ENCODE data around the gene UBE2K. TPM values are rescaled to one million over a fixed set of nuclear protein-coding genes. Genes with fewer than 3 reads are reported as not detected.
"Not testable (repeated sequence)": the region's sequence is repeated elsewhere in the genome, so short reads cannot be mapped to it uniquely, and the experiment has no call there.

Gene UBE2K
- total RNA-seq, 2 experiments from 2014 or later: 35.9 to 41.3 TPM

GRCh38 chr4:39667706-39668105, 30.2 kb upstream of the UBE2K start:
- Histone ChIP-seq H3K9me3 (ENCODE audit: control insufficient read depth in 1 of 2, insufficient read depth in 1 of 2, low read length in 2 of 2) (no peaks in the 10 kb centered on the region), H3K36me3 (ENCODE audit: insufficient read depth, low read length) (no peaks in the 10 kb centered on the region), H3K27ac (ENCODE audit: low read depth in 1 of 2, low read length in 2 of 2) (no peak overlapping the region), H3K27me3 (ENCODE audit: control insufficient read depth in 1 of 2, insufficient read depth in 2 of 2, low read length in 2 of 2) (no peaks in the 10 kb centered on the region), H3K4me1 (ENCODE audit: insufficient read depth, low read length) (no peaks in the 10 kb centered on the region), H3K4me3 (ENCODE audit: low read length) (no peak overlapping the region)
- TF ChIP-seq CTCF (IDR thresholded peaks at IDR 0.05): no peak
- no peak overlapping the region for H3K4me3 Mint-ChIP-seq
- DNase-seq (no peak), ATAC-seq (ENCODE audit: poor library complexity) (no peak)
- H3K4me1 Mint-ChIP-seq (ENCODE audit: low read depth): no peaks in the 10 kb centered on the region
- H3K27ac Mint-ChIP-seq: no peak overlapping the region
- H3K27me3 Mint-ChIP-seq: no peaks in the 10 kb centered on the region
- ChIA-PET POLR2A (no interaction called here), CTCF (no interaction called here)
- H3K36me3 Mint-ChIP-seq (ENCODE audit: low read depth): no peaks in the 10 kb centered on the region
- no peaks in the 10 kb centered on the region for H3K9me3 Mint-ChIP-seq
- intact Hi-C loops (cut with DNase I, micrococcal nuclease): no loop called here

GRCh38 chr4:39668887-39669286, 29.0 kb upstream of the UBE2K start:
- no peak for TF ChIP-seq CTCF (IDR thresholded peaks at IDR 0.05)
- intact Hi-C loops (cut with DNase I, micrococcal nuclease): no loop called here
- no peak for DNase-seq
- ATAC-seq (ENCODE audit: poor library complexity): no peak
- ChIA-PET CTCF (no interaction called here), POLR2A (interaction anchor here (0.7 kb wide), 1 partner anchor 195 kb away, joined by 4 read pairs; no protein-coding TSS in a partner anchor)
- Histone ChIP-seq H3K9me3 (ENCODE audit: control insufficient read depth in 1 of 2, insufficient read depth in 1 of 2, low read length in 2 of 2) (no peaks in the 10 kb centered on the region), H3K4me3 (ENCODE audit: low read length) (no peak overlapping the region), H3K27me3 (ENCODE audit: control insufficient read depth in 1 of 2, insufficient read depth in 2 of 2, low read length in 2 of 2) (no peaks in the 10 kb centered on the region), H3K27ac (ENCODE audit: low read depth in 1 of 2, low read length in 2 of 2) (no peak overlapping the region), H3K36me3 (ENCODE audit: insufficient read depth, low read length) (no peaks in the 10 kb centered on the region), H3K4me1 (ENCODE audit: insufficient read depth, low read length) (no peaks in the 10 kb centered on the region)
- H3K36me3 Mint-ChIP-seq (ENCODE audit: low read depth): no peaks in the 10 kb centered on the region
- H3K4me1 Mint-ChIP-seq (ENCODE audit: low read depth): no peaks in the 10 kb centered on the region
- no peak overlapping the region for H3K4me3 Mint-ChIP-seq
- no peaks in the 10 kb centered on the region for H3K9me3 Mint-ChIP-seq
- H3K27me3 Mint-ChIP-seq: no peaks in the 10 kb centered on the region
- no peak overlapping the region for H3K27ac Mint-ChIP-seq

GRCh38 chr4:39670296-39670695, 27.6 kb upstream of the UBE2K start:
- H3K4me3 Mint-ChIP-seq; DNase-seq; intact Hi-C loops (cut with DNase I, micrococcal nuclease); H3K4me3 ChIP-seq (ENCODE audit: low read length); CTCF ChIA-PET; H3K9me3 ChIP-seq (ENCODE audit: control insufficient read depth in 1 of 2, insufficient read depth in 1 of 2, low read length in 2 of 2); H3K27ac ChIP-seq (ENCODE audit: low read depth in 1 of 2, low read length in 2 of 2); H3K4me1 Mint-ChIP-seq (ENCODE audit: low read depth); H3K36me3 Mint-ChIP-seq (ENCODE audit: low read depth); H3K4me1 ChIP-seq (ENCODE audit: insufficient read depth, low read length); H3K9me3 Mint-ChIP-seq; POLR2A ChIA-PET; ATAC-seq (ENCODE audit: poor library complexity); H3K27me3 Mint-ChIP-seq; H3K27ac Mint-ChIP-seq; H3K27me3 ChIP-seq (ENCODE audit: control insufficient read depth in 1 of 2, insufficient read depth in 2 of 2, low read length in 2 of 2); H3K36me3 ChIP-seq (ENCODE audit: insufficient read depth, low read length): not testable (repeated sequence)

- H3K27me3 Mint-ChIP-seq; H3K4me1 ChIP-seq (ENCODE audit: insufficient read depth, low read length); ATAC-seq (ENCODE audit: poor library complexity); H3K27ac Mint-ChIP-seq; H3K36me3 Mint-ChIP-seq (ENCODE audit: low read depth); H3K4me3 ChIP-seq (ENCODE audit: low read length); H3K27me3 ChIP-seq (ENCODE audit: control insufficient read depth in 1 of 2, insufficient read depth in 2 of 2, low read length in 2 of 2); intact Hi-C loops (cut with DNase I, micrococcal nuclease); H3K4me3 Mint-ChIP-seq; DNase-seq; H3K9me3 ChIP-seq (ENCODE audit: control insufficient read depth in 1 of 2, insufficient read depth in 1 of 2, low read length in 2 of 2); H3K9me3 Mint-ChIP-seq; CTCF ChIA-PET; H3K36me3 ChIP-seq (ENCODE audit: insufficient read depth, low read length); POLR2A ChIA-PET; H3K4me1 Mint-ChIP-seq (ENCODE audit: low read depth); H3K27ac ChIP-seq (ENCODE audit: low read depth in 1 of 2, low read length in 2 of 2): not testable (repeated sequence)
Measured at GRCh38 chr4:39675681-39676080, 22.3 kb upstream of the UBE2K start.

- H3K36me3 Mint-ChIP-seq (ENCODE audit: low read depth); H3K4me3 Mint-ChIP-seq; H3K27ac ChIP-seq (ENCODE audit: low read depth in 1 of 2, low read length in 2 of 2); H3K27me3 ChIP-seq (ENCODE audit: control insufficient read depth in 1 of 2, insufficient read depth in 2 of 2, low read length in 2 of 2); H3K27ac Mint-ChIP-seq; H3K36me3 ChIP-seq (ENCODE audit: insufficient read depth, low read length); POLR2A ChIA-PET; H3K4me1 Mint-ChIP-seq (ENCODE audit: low read depth); ATAC-seq (ENCODE audit: poor library complexity); H3K9me3 Mint-ChIP-seq; H3K4me3 ChIP-seq (ENCODE audit: low read length); H3K27me3 Mint-ChIP-seq; H3K9me3 ChIP-seq (ENCODE audit: control insufficient read depth in 1 of 2, insufficient read depth in 1 of 2, low read length in 2 of 2); CTCF ChIA-PET; DNase-seq; H3K4me1 ChIP-seq (ENCODE audit: insufficient read depth, low read length): not testable (repeated sequence)
- intact Hi-C loops (cut with DNase I, micrococcal nuclease): loop anchor here in 1 of 2 experiments (10.0 kb wide), 1 partner anchor 644 kb away; no protein-coding TSS in a partner anchor
Measured at GRCh38 chr4:39681003-39681402, 16.9 kb upstream of the UBE2K start.

Measured in CD4-positive, alpha-beta T cell (primary cell).